Vagina (tissue), 2 donors: ENCODE results near the gene PLCB2.

Experiments
- POLR2A ChIP-seq, 2 donors: fragments of 450-650 bp; IDR thresholded peaks; one replicate each; pipeline ENCODE4 v1.6.1; 2017; ENCODE audit warnings: antibody characterized with exemption in 2 of 2, mild to moderate bottlenecking in 2 of 2, moderate library complexity in 2 of 2
- TF ChIP-seq, protein P1 (sequence below), 3 experiments: fragments of 450-650 bp in 2 of 3; fragments of 200-600 bp in 1 of 3; sonication (generic) in 1 of 3; IDR thresholded peaks; one replicate each; pipeline ENCODE4 v1.5.1; 2017 to 2019; ENCODE audit warnings: antibody characterized with exemption in 3 of 3, mild to moderate bottlenecking in 2 of 3, moderate library complexity in 2 of 3

GRCh38 chr15:40335938-40336743, 28.4 kb upstream of the PLCB2 start:
- TF ChIP-seq, protein P1, sequence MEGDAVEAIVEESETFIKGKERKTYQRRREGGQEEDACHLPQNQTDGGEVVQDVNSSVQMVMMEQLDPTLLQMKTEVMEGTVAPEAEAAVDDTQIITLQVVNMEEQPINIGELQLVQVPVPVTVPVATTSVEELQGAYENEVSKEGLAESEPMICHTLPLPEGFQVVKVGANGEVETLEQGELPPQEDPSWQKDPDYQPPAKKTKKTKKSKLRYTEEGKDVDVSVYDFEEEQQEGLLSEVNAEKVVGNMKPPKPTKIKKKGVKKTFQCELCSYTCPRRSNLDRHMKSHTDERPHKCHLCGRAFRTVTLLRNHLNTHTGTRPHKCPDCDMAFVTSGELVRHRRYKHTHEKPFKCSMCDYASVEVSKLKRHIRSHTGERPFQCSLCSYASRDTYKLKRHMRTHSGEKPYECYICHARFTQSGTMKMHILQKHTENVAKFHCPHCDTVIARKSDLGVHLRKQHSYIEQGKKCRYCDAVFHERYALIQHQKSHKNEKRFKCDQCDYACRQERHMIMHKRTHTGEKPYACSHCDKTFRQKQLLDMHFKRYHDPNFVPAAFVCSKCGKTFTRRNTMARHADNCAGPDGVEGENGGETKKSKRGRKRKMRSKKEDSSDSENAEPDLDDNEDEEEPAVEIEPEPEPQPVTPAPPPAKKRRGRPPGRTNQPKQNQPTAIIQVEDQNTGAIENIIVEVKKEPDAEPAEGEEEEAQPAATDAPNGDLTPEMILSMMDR (IDR thresholded peaks at IDR 0.05) = no peak
- no peak for TF ChIP-seq POLR2A (IDR thresholded peaks at IDR 0.05)
